Osteoblast (primary cell): ENCODE measurements around the gene RAX2. TPM values are rescaled to one million over a fixed set of nuclear protein-coding genes. Genes with fewer than 3 reads are reported as not detected.

Source experiments
- DNase-seq: peaks from one replicate; pipeline ENCODE4 v3.0.0; 2011; ENCODE audit warnings: low spot score, mixed read lengths; ENCODE audit not compliant: insufficient read length; ENCODE audit errors: missing footprints
- H2AFZ ChIP-seq: 2 replicates; pipeline ENCODE4 v1.6.0; 2011; ENCODE audit warnings: mild to moderate bottlenecking, low read length
- H3K27ac ChIP-seq: 2 replicates; pipeline ENCODE4 v1.5.1; 2011; ENCODE audit warnings: mild to moderate bottlenecking, low read depth, low read length, moderate library complexity
- H3K27me3 ChIP-seq: 2 replicates; pipeline ENCODE4 v1.6.0; 2012; ENCODE audit warnings: mild to moderate bottlenecking, control low read depth, inconsistent platforms, low read length, moderate library complexity; ENCODE audit not compliant: insufficient read depth
- H3K36me3 ChIP-seq: 2 replicates; pipeline ENCODE4 v1.5.1; 2011; ENCODE audit warnings: mild to moderate bottlenecking, low read length, control low read depth, moderate library complexity; ENCODE audit not compliant: insufficient read depth
- H3K4me1 ChIP-seq: 2 replicates; pipeline ENCODE4 v1.5.1; 2011; ENCODE audit warnings: mild to moderate bottlenecking, low read length, control low read depth, moderate library complexity; ENCODE audit not compliant: insufficient read depth
- H3K4me2 ChIP-seq: 2 replicates; pipeline ENCODE4 v1.6.0; 2011; ENCODE audit warnings: mild to moderate bottlenecking, low read length; ENCODE audit not compliant: insufficient read depth
- H3K4me3 ChIP-seq: fragments of 200-600 bp; sonication (generic); 3 replicates; pipeline ENCODE4 v1.5.1; 2012; ENCODE audit warnings: mild to moderate bottlenecking, low read length, inconsistent platforms; ENCODE audit not compliant: insufficient read depth
- H3K79me2 ChIP-seq: 2 replicates; pipeline ENCODE4 v1.6.0; 2012; ENCODE audit warnings: mild to moderate bottlenecking, low read length, control low read depth, inconsistent platforms; ENCODE audit not compliant: insufficient read depth
- H3K9me3 ChIP-seq: 2 replicates; pipeline ENCODE4 v1.5.1; 2011; ENCODE audit warnings: low read depth, low read length, control low read depth
- H4K20me1 ChIP-seq: 2 replicates; pipeline ENCODE4 v1.6.0; 2012; ENCODE audit warnings: mild to moderate bottlenecking, low read length, control low read depth; ENCODE audit not compliant: insufficient read depth
- CTCF ChIP-seq: IDR thresholded peaks from 2 replicates; pipeline ENCODE4 v1.5.1; 2011; ENCODE audit warnings: mild to moderate bottlenecking, low read depth, low read length, moderate library complexity; ENCODE audit errors: extremely low read depth
- small RNA-seq: library from RNA; depleted of rRNA; stranded (forward); fragments of <200 nt; gene quantifications from one replicate; pipeline ENCODE3, GENCODE V24; 2012
- total RNA-seq: library from RNA; depleted of rRNA; stranded (reverse); fragments of >200 nt; gene quantifications from 2 replicates; pipeline ENCODE4 v1.2.3, GENCODE V29; 2012

Gene RAX2
- total RNA-seq, 1 donor: not detected

- H3K4me2 ChIP-seq: no peak overlapping the region
- H3K4me1 ChIP-seq: no peaks in the 10 kb centered on the region
- no peaks in the 10 kb centered on the region for H3K9me3 ChIP-seq
- H2AFZ ChIP-seq: no peak overlapping the region
- H4K20me1 ChIP-seq: no peaks in the 10 kb centered on the region
- no peaks in the 10 kb centered on the region for H3K36me3 ChIP-seq
- TF ChIP-seq CTCF: no peak
- peaks cover 32% of the 10 kb centered on the region for H3K27me3 ChIP-seq
- no peak overlapping the region for H3K27ac ChIP-seq
- H3K79me2 ChIP-seq: no peaks in the 10 kb centered on the region
- no peak overlapping the region for H3K4me3 ChIP-seq
- no peak for DNase-seq
Measured at GRCh38 chr19:3719868-3720267, 52.2 kb downstream of the RAX2 start.

Small RNA genes within 50 kb of the gene (small RNA-seq; reads per million reads assigned to genes)
- not detected for gene AC005777.1

Other genes starting within 250 kb of the RAX2 start
- gene TEKTIP1, start 233.1 kb downstream of the RAX2 start, total RNA-seq: not detected in 2 replicates
- 92.5 and 104 TPM in 2 replicates for gene MFSD12, start 214.6 kb downstream of the RAX2 start, total RNA-seq
- 57.2 and 65.9 TPM in 2 replicates for gene HMG20B, start 199.3 kb downstream of the RAX2 start, total RNA-seq
- under 0.01 TPM in 1 of 2 replicates, not detected in the other for gene GIPC3, start 186.8 kb downstream of the RAX2 start, total RNA-seq
- gene TBXA2R, start 165.4 kb downstream of the RAX2 start, total RNA-seq: 1.4 and 1.5 TPM in 2 replicates
- 17.4 and 19.9 TPM in 2 replicates for gene CACTIN, start 145.4 kb downstream of the RAX2 start, total RNA-seq
- 30.4 and 31.5 TPM in 2 replicates for gene PIP5K1C, start 71.8 kb downstream of the RAX2 start, total RNA-seq
- gene TJP3, start 63.8 kb downstream of the RAX2 start, total RNA-seq: not detected in 2 replicates
- gene APBA3, start 10.5 kb downstream of the RAX2 start, total RNA-seq: 22.4 and 24.2 TPM in 2 replicates
- gene MRPL54, start 9.5 kb downstream of the RAX2 start, total RNA-seq: 41.6 and 44.8 TPM in 2 replicates
- not detected in 2 replicates for gene MATK, start 14.2 kb upstream of the RAX2 start, total RNA-seq
- not detected in 2 replicates for gene ZFR2, start 96.8 kb upstream of the RAX2 start, total RNA-seq
- not detected in 2 replicates for gene ATCAY, start 108.5 kb upstream of the RAX2 start, total RNA-seq
- not detected in 2 replicates for gene NMRK2, start 160.8 kb upstream of the RAX2 start, total RNA-seq
- 122 and 131 TPM in 2 replicates for gene DAPK3, start 198.9 kb upstream of the RAX2 start, total RNA-seq
- gene EEF2, start 213.2 kb upstream of the RAX2 start, total RNA-seq: 2,656 and 2,968 TPM in 2 replicates
- gene PIAS4, start 235.5 kb upstream of the RAX2 start, total RNA-seq: 14.7 and 21.4 TPM in 2 replicates